OCI-LY7 (cell line): ENCODE data around the gene SPRY4. TPM values are rescaled to one million over a fixed set of nuclear protein-coding genes. Genes with fewer than 3 reads are reported as not detected.

ENCODE experiments used
- BruUV-seq: library from RNA; stranded (reverse); fragments of 400-500 nt; replicated peaks from 2 replicates; lab custom pipeline; 2021; lab: Mats Ljungman, UMichigan
- CTCF ChIA-PET: fragments of 300-600 bp; sonication (Branson Sonifier 250); formaldehyde crosslinking; loops from one replicate; lab custom pipeline; 2022; ENCODE audit warnings: antibody characterized with exemption; ENCODE audit not compliant: unreplicated experiment; lab: Charles Lee
- POLR2A ChIA-PET: fragments of 300-600 bp; sonication (Branson Sonifier 250); formaldehyde crosslinking; loops from one replicate; lab custom pipeline; 2022; ENCODE audit warnings: antibody characterized with exemption; lab: Charles Lee
- DNase-seq: peaks from one replicate; pipeline ENCODE4 v3.0.0-alpha.2; 2015; ENCODE audit warnings: low spot score
- H2AFZ ChIP-seq: fragments of 200-600 bp; sonication (generic), shearing (Covaris generic); 2 replicates; pipeline ENCODE4 v1.6.1; 2014; ENCODE audit warnings: mild to moderate bottlenecking, antibody characterized with exemption, low read length, moderate library complexity
- H3K27ac ChIP-seq: fragments of 200-600 bp; sonication (generic); 2 replicates; pipeline ENCODE4 v1.5.1; 2014; ENCODE audit warnings: mixed run types, low read depth, mild to moderate bottlenecking, moderate library complexity, low read length, inconsistent platforms; ENCODE audit not compliant: poor library complexity, severe bottlenecking
- H3K36me3 ChIP-seq: fragments of 200-600 bp; sonication (generic); 2 replicates; pipeline ENCODE4 v1.6.1; 2014; ENCODE audit warnings: mild to moderate bottlenecking, antibody characterized with exemption, low read length, moderate library complexity, mixed read lengths; ENCODE audit not compliant: insufficient read depth
- H3K4me1 ChIP-seq: fragments of 200-600 bp; sonication (generic); 2 replicates; pipeline ENCODE4 v1.5.1; 2014; ENCODE audit warnings: mild to moderate bottlenecking, low read length; ENCODE audit not compliant: insufficient read depth, poor library complexity, severe bottlenecking
- H3K4me2 ChIP-seq: fragments of 200-600 bp; sonication (generic); 2 replicates; pipeline ENCODE4 v1.6.1; 2014; ENCODE audit warnings: mild to moderate bottlenecking, low read length
- H3K4me3 ChIP-seq: fragments of 200-600 bp; sonication (generic); 2 replicates; pipeline ENCODE4 v1.5.1; 2014; ENCODE audit warnings: mild to moderate bottlenecking, low read depth, low read length; ENCODE audit not compliant: poor library complexity, severe bottlenecking
- H3K79me2 ChIP-seq: fragments of 200-600 bp; sonication (generic); 2 replicates; pipeline ENCODE4 v1.6.1; 2016; ENCODE audit warnings: low read depth, mild to moderate bottlenecking, low read length, moderate library complexity, mixed read lengths; ENCODE audit not compliant: insufficient read depth
- H3K9me2 ChIP-seq: fragments of 200-600 bp; sonication (generic); 2 replicates; pipeline ENCODE4 v1.6.1; 2016; ENCODE audit warnings: mild to moderate bottlenecking, low read length, mixed read lengths; ENCODE audit not compliant: insufficient read depth
- H3K9me3 ChIP-seq: fragments of 200-600 bp; sonication (generic); 2 replicates; pipeline ENCODE4 v1.6.1; 2014; ENCODE audit warnings: mild to moderate bottlenecking, mixed run types, low read length, mixed read lengths
- H4K20me1 ChIP-seq: fragments of 200-600 bp; sonication (generic); 2 replicates; pipeline ENCODE4 v1.6.1; 2014; ENCODE audit warnings: mild to moderate bottlenecking, antibody characterized with exemption, low read length, moderate library complexity, mixed read lengths; ENCODE audit not compliant: insufficient read depth
- EZH2phosphoT487 ChIP-seq: fragments of 200-600 bp; sonication (generic); IDR thresholded peaks from 2 replicates; pipeline ENCODE4 v1.6.1; 2018; ENCODE audit warnings: low read depth, borderline replicate concordance, mild to moderate bottlenecking, mixed run types, antibody characterized with exemption, low read length, moderate library complexity, mixed read lengths
- intact Hi-C: fragments of 100-400 bp; cut with micrococcal nuclease; formaldehyde crosslinking; loops from one replicate; pipeline ENCODE4 v1.10.0; 2022; ENCODE audit not compliant: unreplicated experiment
- total RNA-seq, 2 experiments: library from RNA; depleted of rRNA in 1 of 2; stranded (reverse); fragments of >200 nt in 1 of 2; shearing (Covaris generic) in 1 of 2; gene quantifications; 2 replicates each; pipeline ENCODE4 v1.2.3, GENCODE V29; 2014 to 2022
- TF ChIP-seq, protein P1 (sequence below): fragments of 200-600 bp; sonication (generic); conservative IDR thresholded peaks from 2 replicates; pipeline ENCODE4 v1.5.1; 2014; ENCODE audit warnings: mild to moderate bottlenecking, antibody characterized with exemption, low read length, moderate library complexity, mixed read lengths

The SPRY4 gene
- total RNA-seq, 2 experiments from 2014 or later: not detected

DNA sequence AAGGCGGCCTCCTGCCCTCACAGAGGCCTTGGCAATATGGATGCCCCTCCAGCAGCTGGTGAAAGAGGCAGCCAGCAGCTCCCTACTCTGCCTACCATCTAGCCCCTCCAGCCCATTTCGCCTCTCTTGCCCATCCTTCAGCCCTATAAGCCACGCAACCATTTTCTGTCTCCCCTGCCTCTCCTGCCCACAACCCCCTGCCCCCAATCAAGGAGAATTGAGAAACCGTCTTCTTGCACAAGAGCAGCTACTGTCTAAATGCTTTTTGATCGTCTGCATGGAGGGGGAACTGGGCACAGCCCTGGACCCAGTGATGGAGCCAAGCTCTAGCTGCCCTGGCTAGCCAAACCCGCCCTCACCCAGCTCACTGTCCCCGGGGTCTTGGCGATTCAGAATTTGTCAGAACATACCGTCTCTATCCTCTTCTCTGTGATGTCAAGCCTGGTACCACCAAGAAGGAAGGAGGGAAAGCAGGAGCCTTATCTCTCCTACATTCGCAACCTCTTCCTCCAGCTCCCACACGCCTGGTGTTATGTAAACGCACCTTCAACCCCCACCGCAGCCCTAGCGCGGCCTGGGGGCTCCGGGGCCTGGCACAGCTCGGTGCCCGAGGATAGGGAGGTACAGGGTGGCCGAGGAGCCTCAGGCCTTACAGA is 1.2 kb downstream of the SPRY4 start:
- Histone ChIP-seq H4K20me1 (no peaks in the 10 kb centered on the region), H3K4me1 (no peaks in the 10 kb centered on the region), H3K4me2 (no peak overlapping the region), H3K9me3 (no peaks in the 10 kb centered on the region), H3K4me3 (no peak overlapping the region), H2AFZ (no peak overlapping the region), H3K9me2 (no peaks in the 10 kb centered on the region), H3K79me2 (no peaks in the 10 kb centered on the region), H3K36me3 (no peaks in the 10 kb centered on the region), H3K27ac (no peak overlapping the region)
- intact Hi-C loops: no loop called here
- no TSS peak for BruUV-seq
- ChIA-PET CTCF (no interaction called here), POLR2A (interaction anchor here (1.0 kb wide), 1 partner anchor 12 kb away, joined by 3 read pairs; no protein-coding TSS in a partner anchor)
- no peak for TF ChIP-seq EZH2phosphoT487
- TF ChIP-seq, protein P1, sequence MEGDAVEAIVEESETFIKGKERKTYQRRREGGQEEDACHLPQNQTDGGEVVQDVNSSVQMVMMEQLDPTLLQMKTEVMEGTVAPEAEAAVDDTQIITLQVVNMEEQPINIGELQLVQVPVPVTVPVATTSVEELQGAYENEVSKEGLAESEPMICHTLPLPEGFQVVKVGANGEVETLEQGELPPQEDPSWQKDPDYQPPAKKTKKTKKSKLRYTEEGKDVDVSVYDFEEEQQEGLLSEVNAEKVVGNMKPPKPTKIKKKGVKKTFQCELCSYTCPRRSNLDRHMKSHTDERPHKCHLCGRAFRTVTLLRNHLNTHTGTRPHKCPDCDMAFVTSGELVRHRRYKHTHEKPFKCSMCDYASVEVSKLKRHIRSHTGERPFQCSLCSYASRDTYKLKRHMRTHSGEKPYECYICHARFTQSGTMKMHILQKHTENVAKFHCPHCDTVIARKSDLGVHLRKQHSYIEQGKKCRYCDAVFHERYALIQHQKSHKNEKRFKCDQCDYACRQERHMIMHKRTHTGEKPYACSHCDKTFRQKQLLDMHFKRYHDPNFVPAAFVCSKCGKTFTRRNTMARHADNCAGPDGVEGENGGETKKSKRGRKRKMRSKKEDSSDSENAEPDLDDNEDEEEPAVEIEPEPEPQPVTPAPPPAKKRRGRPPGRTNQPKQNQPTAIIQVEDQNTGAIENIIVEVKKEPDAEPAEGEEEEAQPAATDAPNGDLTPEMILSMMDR: no peak
- DNase-seq: no peak

DNA sequence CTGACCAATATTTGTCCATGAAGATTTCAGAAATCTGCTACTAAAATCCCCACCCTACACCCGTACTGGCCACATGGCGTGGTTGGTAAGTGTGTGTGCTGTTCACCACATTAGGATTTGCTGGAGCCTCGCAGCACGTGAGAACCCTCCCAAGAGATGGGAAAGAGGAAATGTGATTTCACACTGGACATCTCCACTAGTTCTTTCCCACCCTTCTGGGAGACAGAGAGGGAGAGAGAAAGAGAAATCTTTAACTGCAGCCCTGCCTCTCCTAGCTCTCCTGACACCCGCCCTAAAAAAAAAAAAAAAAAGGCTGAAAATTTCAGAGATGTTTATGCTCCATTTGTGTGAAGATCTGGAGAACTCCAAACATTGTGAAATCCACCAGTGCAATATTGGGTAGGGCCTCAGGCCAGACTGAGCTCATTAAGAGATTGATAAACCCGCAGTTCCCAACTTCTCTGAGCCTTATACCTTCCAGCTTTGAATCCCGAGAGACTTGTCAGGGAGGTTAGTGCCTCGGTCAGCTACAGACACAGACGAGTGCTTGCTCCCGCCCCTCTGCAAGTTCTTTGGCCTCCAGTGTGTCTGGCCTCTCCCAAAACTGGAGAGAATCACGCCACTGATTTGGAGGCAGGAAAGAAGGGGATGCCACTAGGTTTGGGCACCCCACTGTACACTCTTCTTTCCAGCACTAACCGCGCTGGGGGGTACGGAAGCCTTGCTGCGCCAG is 1.9 kb downstream of the SPRY4 start:
- no peak overlapping the region for H3K27ac ChIP-seq
- intact Hi-C loops: no loop called here
- no peak for TF ChIP-seq EZH2phosphoT487
- TF ChIP-seq, protein P1: no peak
- no peaks in the 10 kb centered on the region for H4K20me1 ChIP-seq
- H3K9me2 ChIP-seq: no peaks in the 10 kb centered on the region
- no peak overlapping the region for H3K4me2 ChIP-seq
- no peaks in the 10 kb centered on the region for H3K9me3 ChIP-seq
- no peak overlapping the region for H3K4me3 ChIP-seq
- H3K36me3 ChIP-seq: no peaks in the 10 kb centered on the region
- no TSS peak for BruUV-seq
- CTCF ChIA-PET: no interaction called here
- POLR2A ChIA-PET: interaction anchor here (1.0 to 1.2 kb wide), 2 partner anchors 11 to 49 kb away, joined by 3 read pairs; no protein-coding TSS in a partner anchor
- no peaks in the 10 kb centered on the region for H3K4me1 ChIP-seq
- no peak overlapping the region for H2AFZ ChIP-seq
- DNase-seq: no peak
- H3K79me2 ChIP-seq: no peaks in the 10 kb centered on the region

DNA sequence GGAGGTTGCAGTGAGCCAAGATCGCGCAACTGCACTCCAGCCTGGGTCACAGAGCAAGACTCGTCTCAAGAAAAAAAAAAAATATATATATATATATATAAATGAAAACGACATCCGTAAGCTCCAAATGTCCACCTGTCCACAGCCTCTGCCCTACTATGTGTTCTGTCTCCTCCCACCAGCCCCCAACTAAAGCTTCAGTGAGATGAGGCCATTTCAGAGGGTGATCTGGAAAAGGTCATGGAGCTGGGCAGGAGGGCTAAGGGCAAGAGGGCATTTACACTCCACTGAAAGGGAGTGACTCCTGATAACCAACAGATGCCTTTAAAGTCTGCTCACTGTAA is 2.4 kb downstream of the SPRY4 start:
- intact Hi-C loops: no loop called here
- no peak for DNase-seq
- H3K4me2 ChIP-seq: no peak overlapping the region
- no peaks in the 10 kb centered on the region for H3K36me3 ChIP-seq
- CTCF ChIA-PET: no interaction called here
- H3K9me3 ChIP-seq: no peaks in the 10 kb centered on the region
- no TSS peak for BruUV-seq
- no peaks in the 10 kb centered on the region for H3K9me2 ChIP-seq
- POLR2A ChIA-PET: interaction anchor here (0.6 to 1.2 kb wide), 5 partner anchors 10 to 171 kb away, joined by 3 read pairs; no protein-coding TSS in a partner anchor
- no peak overlapping the region for H3K27ac ChIP-seq
- no peak for TF ChIP-seq EZH2phosphoT487
- TF ChIP-seq, protein P1: no peak
- H3K4me1 ChIP-seq: no peaks in the 10 kb centered on the region
- H4K20me1 ChIP-seq: no peaks in the 10 kb centered on the region
- H3K79me2 ChIP-seq: no peaks in the 10 kb centered on the region
- H3K4me3 ChIP-seq: no peak overlapping the region
- H2AFZ ChIP-seq: no peak overlapping the region
